ENCODE results near the gene RFXAP.

Gene RFXAP

GRCh38 chr13:36847606-36848005 lies 28.6 kb downstream of the RFXAP start:
- TF ChIP-seq, protein P1, sequence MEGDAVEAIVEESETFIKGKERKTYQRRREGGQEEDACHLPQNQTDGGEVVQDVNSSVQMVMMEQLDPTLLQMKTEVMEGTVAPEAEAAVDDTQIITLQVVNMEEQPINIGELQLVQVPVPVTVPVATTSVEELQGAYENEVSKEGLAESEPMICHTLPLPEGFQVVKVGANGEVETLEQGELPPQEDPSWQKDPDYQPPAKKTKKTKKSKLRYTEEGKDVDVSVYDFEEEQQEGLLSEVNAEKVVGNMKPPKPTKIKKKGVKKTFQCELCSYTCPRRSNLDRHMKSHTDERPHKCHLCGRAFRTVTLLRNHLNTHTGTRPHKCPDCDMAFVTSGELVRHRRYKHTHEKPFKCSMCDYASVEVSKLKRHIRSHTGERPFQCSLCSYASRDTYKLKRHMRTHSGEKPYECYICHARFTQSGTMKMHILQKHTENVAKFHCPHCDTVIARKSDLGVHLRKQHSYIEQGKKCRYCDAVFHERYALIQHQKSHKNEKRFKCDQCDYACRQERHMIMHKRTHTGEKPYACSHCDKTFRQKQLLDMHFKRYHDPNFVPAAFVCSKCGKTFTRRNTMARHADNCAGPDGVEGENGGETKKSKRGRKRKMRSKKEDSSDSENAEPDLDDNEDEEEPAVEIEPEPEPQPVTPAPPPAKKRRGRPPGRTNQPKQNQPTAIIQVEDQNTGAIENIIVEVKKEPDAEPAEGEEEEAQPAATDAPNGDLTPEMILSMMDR (IDR thresholded peaks at IDR 0.05): no peak
- no peak for DNase-seq (ENCODE audit: low spot score)
- no peak overlapping the region for H3K27ac ChIP-seq
- H3K4me3 ChIP-seq: no peak overlapping the region

DNA sequence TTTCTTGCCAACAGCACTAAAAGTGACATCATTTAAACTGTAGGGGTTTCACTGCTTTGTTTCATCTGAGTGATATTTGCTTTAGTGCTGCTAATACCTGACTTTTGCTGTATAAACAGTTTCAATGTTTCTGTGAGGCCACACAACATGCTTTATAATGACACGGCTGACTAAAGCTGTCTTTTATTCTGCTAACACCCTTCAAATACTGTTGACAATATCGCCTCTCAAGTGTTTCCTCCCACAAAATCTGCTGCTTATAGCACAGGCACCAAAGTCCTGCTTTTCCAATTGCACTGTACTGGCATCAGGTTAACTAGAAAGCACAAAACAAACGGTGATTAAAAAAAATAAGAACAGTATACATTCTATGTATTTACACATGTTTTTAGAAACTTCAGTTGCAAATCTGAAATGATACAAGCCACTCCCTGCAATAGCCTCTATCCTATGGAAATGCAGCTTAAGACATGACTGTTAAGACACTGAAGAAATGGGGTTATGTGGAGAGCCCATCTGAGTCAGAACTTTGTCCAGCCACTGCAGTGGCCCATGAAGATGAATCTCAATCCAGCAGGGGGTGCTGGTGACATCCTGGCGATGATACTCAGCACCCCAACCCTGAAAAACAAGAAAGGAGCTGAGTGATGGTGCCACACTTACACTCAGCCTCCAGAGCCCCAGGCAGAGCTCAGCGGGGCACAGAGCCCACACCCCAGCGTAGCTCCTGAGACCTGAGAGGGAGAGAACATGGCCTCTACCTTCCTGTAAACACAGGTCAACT lies 29.4 kb downstream of the RFXAP start:
- Histone ChIP-seq H3K27ac (no peak overlapping the region), H3K4me3 (no peak overlapping the region)
- TF ChIP-seq, protein P1 (IDR thresholded peaks at IDR 0.05): no peak
- DNase-seq (ENCODE audit: low spot score): no peak

DNA sequence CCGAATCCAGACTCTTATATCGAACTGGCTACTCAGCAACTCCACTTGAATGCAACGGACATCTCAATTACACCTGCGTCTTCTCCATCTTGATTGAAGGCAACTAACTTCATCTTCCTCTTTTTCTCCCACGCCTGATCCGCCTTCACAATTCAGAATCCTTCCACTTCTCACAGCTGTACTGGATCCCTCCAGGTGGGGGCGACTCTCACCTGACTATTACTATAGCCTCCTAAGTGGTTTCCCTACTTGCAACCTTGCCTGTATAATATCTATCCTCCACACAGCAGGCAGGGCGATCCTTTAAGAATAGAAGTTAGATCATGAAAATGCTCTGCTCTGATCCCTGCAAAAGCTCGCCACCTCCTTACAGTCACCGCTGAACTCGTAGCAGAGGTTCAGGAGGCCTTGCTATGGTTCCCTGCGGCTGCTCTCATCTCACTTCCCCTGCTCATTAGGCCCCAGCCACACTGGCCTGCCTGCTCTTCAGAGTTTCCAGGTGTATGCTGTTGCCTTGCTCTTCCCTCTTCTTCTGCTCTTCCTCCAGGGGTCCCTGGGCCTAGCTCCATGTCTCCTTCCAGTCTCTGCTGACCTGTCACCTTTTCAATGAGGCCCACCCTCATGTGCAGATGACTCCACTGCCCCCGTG lies 31.9 kb downstream of the RFXAP start:
- DNase-seq (ENCODE audit: low spot score): no peak
- H3K4me3 ChIP-seq: no peak overlapping the region
- TF ChIP-seq, protein P1 (IDR thresholded peaks at IDR 0.05): no peak
- H3K27ac ChIP-seq: no peak overlapping the region

DNA sequence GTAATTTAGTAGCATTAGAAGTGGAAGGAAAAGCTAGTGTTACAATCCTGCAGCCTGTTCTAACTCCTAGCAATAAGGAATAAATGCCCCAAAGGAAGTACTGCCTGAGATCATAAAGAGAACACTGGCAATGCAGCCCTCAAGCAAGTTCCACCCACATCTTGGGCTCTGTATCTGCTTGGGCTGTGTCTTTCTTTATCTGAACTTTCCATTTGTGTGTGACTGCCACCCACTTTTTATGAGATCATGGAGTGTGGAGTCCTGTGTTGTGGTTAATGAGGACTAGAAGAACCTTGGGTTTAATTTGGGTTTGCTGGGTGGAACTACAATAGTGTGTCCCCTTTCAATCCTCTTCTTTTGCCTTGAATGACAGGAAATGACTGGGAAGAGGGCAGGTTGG lies 38.2 kb downstream of the RFXAP start:
- TF ChIP-seq, protein P1 (IDR thresholded peaks at IDR 0.05): no peak
- Histone ChIP-seq H3K27ac (no peak overlapping the region), H3K4me3 (no peak overlapping the region)
- DNase-seq (ENCODE audit: low spot score): no peak

DNA sequence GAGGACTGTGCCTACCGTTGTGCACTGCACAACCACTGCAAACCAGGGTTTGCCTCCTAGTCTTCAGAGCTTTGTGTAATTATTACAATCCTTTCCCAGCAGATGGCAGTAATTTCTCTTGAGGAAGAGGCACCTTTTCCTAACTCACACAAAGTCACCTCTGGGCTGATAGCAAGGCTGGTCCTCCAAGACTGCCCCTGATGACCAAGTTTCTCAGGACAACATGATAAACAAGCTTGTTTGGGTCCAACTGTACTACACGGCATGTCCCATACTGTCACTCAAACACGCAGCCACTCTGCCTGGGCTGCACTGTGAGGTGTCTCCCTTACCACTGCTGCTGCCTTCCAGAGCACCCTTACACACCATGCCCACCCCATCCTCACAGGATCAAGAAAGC lies 39.3 kb downstream of the RFXAP start:
- no peak for DNase-seq (ENCODE audit: low spot score)
- no peak overlapping the region for H3K4me3 ChIP-seq
- H3K27ac ChIP-seq: no peak overlapping the region
- TF ChIP-seq, protein P1 (IDR thresholded peaks at IDR 0.05): peak; percentile 19

DNA sequence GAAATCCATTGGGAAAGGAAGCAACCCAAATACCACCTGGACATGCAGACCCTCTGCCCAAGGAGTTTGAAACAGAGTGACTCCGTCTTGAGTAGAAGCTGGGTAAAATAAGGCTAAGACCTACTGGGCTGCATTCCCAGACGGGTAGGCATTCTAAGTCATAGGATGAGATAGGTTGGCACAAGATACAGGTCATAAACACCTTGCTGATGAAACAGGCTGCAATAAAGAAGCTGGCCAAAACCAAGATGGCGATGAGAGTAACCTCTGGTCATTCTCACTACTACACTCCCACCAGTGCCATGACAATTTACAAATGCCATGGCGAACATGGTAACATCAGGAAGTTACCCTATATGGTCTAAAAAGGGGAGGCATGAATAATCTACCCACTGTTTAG lies 40.2 kb downstream of the RFXAP start:
- TF ChIP-seq, protein P1 (IDR thresholded peaks at IDR 0.05): no peak
- DNase-seq (ENCODE audit: low spot score): no peak
- Histone ChIP-seq H3K27ac (no peak overlapping the region), H3K4me3 (no peak overlapping the region)
